Ishikawa (cell line): ENCODE measurements around the gene PDE2A.

Source experiments
- CREB1 ChIP-seq: IDR thresholded peaks from 2 replicates; pipeline ENCODE4 v1.6.1; 2012; ENCODE audit warnings: low read depth
- EGR1 ChIP-seq: IDR thresholded peaks from 2 replicates; pipeline ENCODE4 v1.6.1; 2012
- EP300 ChIP-seq: IDR thresholded peaks from 2 replicates; pipeline ENCODE4 v1.6.1; 2012; ENCODE audit warnings: borderline replicate concordance
- MAX ChIP-seq: IDR thresholded peaks from 2 replicates; pipeline ENCODE4 v1.6.1; 2012
- RAD21 ChIP-seq: IDR thresholded peaks from 2 replicates; pipeline ENCODE4 v1.6.1; 2012; ENCODE audit warnings: low read depth
- REST ChIP-seq: IDR thresholded peaks from 2 replicates; pipeline ENCODE4 v1.6.1; 2012; ENCODE audit warnings: low read depth, mild to moderate bottlenecking
- TAF1 ChIP-seq: IDR thresholded peaks from 2 replicates; pipeline ENCODE4 v1.6.1; 2012; ENCODE audit warnings: low read depth, mild to moderate bottlenecking
- TEAD4 ChIP-seq: IDR thresholded peaks from 2 replicates; pipeline ENCODE4 v1.6.1; 2012
- ZBTB7A ChIP-seq: IDR thresholded peaks from 2 replicates; pipeline ENCODE4 v1.6.1; 2012; ENCODE audit warnings: low read depth

- TF ChIP-seq CREB1 (no peak), ZBTB7A (no peak), REST (no peak), TEAD4 (no peak), TAF1 (no peak), MAX (no peak), EP300 (no peak), EGR1 (no peak), RAD21 (no peak)
Measured at GRCh38 chr11:72636376-72636775, 37.8 kb downstream of the PDE2A start.
